ENCODE data around the gene DNM2. TPM values are rescaled to one million over a fixed set of nuclear protein-coding genes. Genes with fewer than 3 reads are reported as not detected.

DNM2 gene
- total RNA-seq, 1 experiment from 2014 or later, result 131 TPM

DNA sequence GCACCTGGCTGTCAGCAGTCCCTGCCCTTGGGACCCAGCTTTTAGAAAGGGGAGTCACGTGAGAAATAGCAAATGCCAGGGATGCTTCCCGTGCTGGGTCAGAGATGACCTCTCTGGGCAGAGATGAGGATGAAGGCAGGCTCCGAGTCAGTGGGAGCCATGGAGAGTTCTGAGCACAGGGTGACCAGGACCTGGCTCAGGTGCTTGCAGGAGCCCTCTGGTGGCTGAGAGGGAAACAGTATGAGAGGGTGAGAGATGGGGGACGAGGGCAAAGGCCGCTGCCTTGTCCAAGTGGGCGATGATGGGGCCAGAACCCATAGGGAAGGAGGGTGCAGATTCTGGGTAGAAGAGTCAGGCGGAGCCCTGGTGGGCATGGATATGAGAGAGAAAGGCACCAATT lies 102.3 kb downstream of the DNM2 start:
- Mint-ChIP-seq H3K36me3 (peaks cover 34% of the 10 kb centered on the region), H3K4me3 (no peak overlapping the region), H3K4me1 (no peaks in the 10 kb centered on the region), H3K27ac (no peak overlapping the region), H3K27me3 (ENCODE audit: low read depth) (no peaks in the 10 kb centered on the region; the same call in 1 of the 2 replicates), H3K9me3 (no peaks in the 10 kb centered on the region)
- ATAC-seq (peak; percentile 73), DNase-seq (ENCODE audit: low spot score) (no peak)
- no peak for TF ChIP-seq EMX1 (CRISPR knock-in tag; IDR thresholded peaks at IDR 0.05)
- TF ChIP-seq TCF7 (CRISPR knock-in tag; IDR thresholded peaks at IDR 0.05; ENCODE audit: low read depth), result no peak
- TF ChIP-seq, protein P1, sequence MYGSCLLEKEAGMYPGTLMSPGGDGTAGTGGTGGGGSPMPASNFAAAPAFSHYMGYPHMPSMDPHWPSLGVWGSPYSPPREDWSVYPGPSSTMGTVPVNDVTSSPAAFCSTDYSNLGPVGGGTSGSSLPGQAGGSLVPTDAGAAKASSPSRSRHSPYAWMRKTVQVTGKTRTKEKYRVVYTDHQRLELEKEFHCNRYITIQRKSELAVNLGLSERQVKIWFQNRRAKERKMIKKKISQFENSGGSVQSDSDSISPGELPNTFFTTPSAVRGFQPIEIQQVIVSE (CRISPR knock-in tag; IDR thresholded peaks at IDR 0.05; ENCODE audit: borderline replicate concordance), result no peak
- TF ChIP-seq KAT7 (CRISPR knock-in tag; IDR thresholded peaks at IDR 0.05; ENCODE audit: borderline replicate concordance), result no peak
- TF ChIP-seq, protein P2, sequence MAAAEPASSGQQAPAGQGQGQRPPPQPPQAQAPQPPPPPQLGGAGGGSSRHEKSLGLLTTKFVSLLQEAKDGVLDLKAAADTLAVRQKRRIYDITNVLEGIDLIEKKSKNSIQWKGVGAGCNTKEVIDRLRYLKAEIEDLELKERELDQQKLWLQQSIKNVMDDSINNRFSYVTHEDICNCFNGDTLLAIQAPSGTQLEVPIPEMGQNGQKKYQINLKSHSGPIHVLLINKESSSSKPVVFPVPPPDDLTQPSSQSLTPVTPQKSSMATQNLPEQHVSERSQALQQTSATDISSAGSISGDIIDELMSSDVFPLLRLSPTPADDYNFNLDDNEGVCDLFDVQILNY (CRISPR knock-in tag; IDR thresholded peaks at IDR 0.05), result no peak
- TF ChIP-seq ESRRA (CRISPR knock-in tag; IDR thresholded peaks at IDR 0.05; ENCODE audit: borderline replicate concordance), result no peak
- no peak for TF ChIP-seq JUN (CRISPR knock-in tag; IDR thresholded peaks at IDR 0.05)
- TF ChIP-seq, protein P3, sequence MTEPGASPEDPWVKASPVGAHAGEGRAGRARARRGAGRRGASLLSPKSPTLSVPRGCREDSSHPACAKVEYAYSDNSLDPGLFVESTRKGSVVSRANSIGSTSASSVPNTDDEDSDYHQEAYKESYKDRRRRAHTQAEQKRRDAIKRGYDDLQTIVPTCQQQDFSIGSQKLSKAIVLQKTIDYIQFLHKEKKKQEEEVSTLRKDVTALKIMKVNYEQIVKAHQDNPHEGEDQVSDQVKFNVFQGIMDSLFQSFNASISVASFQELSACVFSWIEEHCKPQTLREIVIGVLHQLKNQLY (CRISPR knock-in tag; IDR thresholded peaks at IDR 0.05), result no peak
- TF ChIP-seq, protein P4, sequence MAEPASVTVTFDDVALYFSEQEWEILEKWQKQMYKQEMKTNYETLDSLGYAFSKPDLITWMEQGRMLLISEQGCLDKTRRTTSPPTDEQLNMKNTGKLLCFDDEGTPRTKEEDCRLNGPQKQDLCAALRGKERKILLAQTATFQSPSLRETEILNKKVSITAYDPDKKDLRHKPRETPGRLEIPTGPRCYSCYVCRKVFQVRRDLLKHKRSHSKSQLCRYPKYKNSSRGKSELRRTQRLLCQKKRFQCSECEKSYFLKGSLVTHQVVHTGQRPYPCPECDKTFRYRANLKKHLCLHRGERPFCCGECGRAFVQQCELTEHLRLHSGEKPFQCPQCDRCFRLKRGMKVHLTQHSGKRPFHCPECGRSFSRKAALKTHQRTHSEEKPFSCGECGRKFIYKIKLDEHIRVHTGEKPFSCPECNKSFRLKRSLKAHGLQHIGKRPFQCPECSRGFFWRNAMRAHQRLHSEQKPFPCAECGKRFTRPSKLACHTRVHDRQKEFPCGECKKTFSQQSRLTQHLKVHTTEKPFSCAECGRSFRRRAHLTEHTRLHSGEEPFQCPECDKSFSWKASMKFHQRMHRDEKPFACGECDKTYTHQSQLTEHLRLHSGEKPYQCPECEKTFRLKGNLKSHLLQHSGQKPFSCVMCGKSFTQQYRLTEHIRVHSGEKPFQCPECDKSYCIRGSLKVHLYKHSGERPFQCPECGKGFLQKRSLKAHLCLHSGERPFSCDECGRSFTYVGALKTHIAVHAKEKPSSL (CRISPR knock-in tag; conservative IDR thresholded peaks at IDR 0.05), result no peak
- TF ChIP-seq ZNF671 (CRISPR knock-in tag; IDR thresholded peaks at IDR 0.05), result no peak
- ChIA-PET POLR2A (no interaction called here), CTCF (interaction anchor here (0.8 to 4.8 kb wide), 8 partner anchors 9 to 277 kb away, joined by 3 to 22 read pairs (median 7); partner anchors contain the start of genes DNM2, QTRT1 and TMED1)

DNA sequence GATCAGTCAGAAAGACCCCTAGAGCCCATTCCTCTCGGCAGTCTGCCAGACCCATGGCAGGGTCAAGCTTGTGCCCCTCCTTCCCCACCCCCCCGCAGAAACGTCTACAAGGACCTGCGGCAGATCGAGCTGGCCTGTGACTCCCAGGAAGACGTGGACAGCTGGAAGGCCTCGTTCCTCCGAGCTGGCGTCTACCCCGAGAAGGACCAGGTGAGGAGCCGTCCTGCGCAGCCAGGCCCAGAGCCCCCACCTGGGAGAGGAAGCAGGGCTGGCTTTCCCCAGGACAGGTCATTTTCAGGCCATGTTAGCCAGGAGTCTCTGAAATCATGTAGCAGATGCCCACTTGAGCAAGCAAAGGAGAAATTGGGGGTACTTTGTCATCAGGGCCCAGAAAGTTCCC lies 105.8 kb downstream of the DNM2 start:
- TF ChIP-seq, protein P5, sequence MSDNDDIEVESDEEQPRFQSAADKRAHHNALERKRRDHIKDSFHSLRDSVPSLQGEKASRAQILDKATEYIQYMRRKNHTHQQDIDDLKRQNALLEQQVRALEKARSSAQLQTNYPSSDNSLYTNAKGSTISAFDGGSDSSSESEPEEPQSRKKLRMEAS (CRISPR knock-in tag; IDR thresholded peaks at IDR 0.05), result no peak
- TF ChIP-seq, protein P1 (CRISPR knock-in tag; IDR thresholded peaks at IDR 0.05; ENCODE audit: borderline replicate concordance), result no peak
- TF ChIP-seq GRHL2 (CRISPR knock-in tag; IDR thresholded peaks at IDR 0.05; ENCODE audit: insufficient replicate concordance, severe bottlenecking) (no peak), HMGA2 (CRISPR knock-in tag; IDR thresholded peaks at IDR 0.05) (no peak), ESRRA (CRISPR knock-in tag; IDR thresholded peaks at IDR 0.05; ENCODE audit: borderline replicate concordance) (no peak), TP53 (CRISPR knock-in tag; IDR thresholded peaks at IDR 0.05) (no peak), SP1 (CRISPR knock-in tag; conservative IDR thresholded peaks at IDR 0.05) (no peak), TEAD1 (CRISPR knock-in tag; IDR thresholded peaks at IDR 0.05) (no peak), ZNF416 (CRISPR knock-in tag; IDR thresholded peaks at IDR 0.05) (no peak)
- TF ChIP-seq, protein P6, sequence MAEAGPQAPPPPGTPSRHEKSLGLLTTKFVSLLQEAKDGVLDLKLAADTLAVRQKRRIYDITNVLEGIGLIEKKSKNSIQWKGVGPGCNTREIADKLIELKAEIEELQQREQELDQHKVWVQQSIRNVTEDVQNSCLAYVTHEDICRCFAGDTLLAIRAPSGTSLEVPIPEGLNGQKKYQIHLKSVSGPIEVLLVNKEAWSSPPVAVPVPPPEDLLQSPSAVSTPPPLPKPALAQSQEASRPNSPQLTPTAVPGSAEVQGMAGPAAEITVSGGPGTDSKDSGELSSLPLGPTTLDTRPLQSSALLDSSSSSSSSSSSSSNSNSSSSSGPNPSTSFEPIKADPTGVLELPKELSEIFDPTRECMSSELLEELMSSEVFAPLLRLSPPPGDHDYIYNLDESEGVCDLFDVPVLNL (CRISPR knock-in tag; IDR thresholded peaks at IDR 0.05; ENCODE audit: borderline replicate concordance, low read depth), result no peak
- TF ChIP-seq, protein P7, sequence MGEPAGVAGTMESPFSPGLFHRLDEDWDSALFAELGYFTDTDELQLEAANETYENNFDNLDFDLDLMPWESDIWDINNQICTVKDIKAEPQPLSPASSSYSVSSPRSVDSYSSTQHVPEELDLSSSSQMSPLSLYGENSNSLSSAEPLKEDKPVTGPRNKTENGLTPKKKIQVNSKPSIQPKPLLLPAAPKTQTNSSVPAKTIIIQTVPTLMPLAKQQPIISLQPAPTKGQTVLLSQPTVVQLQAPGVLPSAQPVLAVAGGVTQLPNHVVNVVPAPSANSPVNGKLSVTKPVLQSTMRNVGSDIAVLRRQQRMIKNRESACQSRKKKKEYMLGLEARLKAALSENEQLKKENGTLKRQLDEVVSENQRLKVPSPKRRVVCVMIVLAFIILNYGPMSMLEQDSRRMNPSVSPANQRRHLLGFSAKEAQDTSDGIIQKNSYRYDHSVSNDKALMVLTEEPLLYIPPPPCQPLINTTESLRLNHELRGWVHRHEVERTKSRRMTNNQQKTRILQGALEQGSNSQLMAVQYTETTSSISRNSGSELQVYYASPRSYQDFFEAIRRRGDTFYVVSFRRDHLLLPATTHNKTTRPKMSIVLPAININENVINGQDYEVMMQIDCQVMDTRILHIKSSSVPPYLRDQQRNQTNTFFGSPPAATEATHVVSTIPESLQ (CRISPR knock-in tag; IDR thresholded peaks at IDR 0.05), result no peak
- DNase-seq (ENCODE audit: low spot score) (no peak), ATAC-seq (no peak)
- Mint-ChIP-seq H3K27ac (no peak overlapping the region), H3K27me3 (ENCODE audit: low read depth) (no peaks in the 10 kb centered on the region; the same call in 1 of the 2 replicates), H3K36me3 (peaks cover 48% of the 10 kb centered on the region), H3K9me3 (no peaks in the 10 kb centered on the region), H3K4me1 (no peaks in the 10 kb centered on the region), H3K4me3 (no peak overlapping the region)
- CTCF ChIA-PET, result interaction anchor here (1.0 to 4.8 kb wide), 3 partner anchors 12 to 41 kb away, joined by 3 to 22 read pairs (median 4); no protein-coding TSS in a partner anchor
- POLR2A ChIA-PET, result no interaction called here

Measured in WTC11 (cell line).